ENCODE data around the gene CALHM2. TPM values are rescaled to one million over a fixed set of nuclear protein-coding genes. Genes with fewer than 3 reads are reported as not detected.
"Not testable (repeated sequence)": the region's sequence is repeated elsewhere in the genome, so short reads cannot be mapped to it uniquely, and the experiment has no call there.

The CALHM2 gene
- total and polyA plus RNA-seq, 5 experiments from 2014 or later, result 3.0 to 22.4 (median 16.8) TPM

- Mint-ChIP-seq H3K9me3 (no peaks in the 10 kb centered on the region), H3K4me1 (peaks cover 16 to 34% (median 24%) of the 10 kb centered on the region in 4 donors), H3K27ac (no peak overlapping the region), H3K36me3 (peaks cover 10 to 86% (median 39%) of the 10 kb centered on the region in 3 donors), H3K4me3 (no peak overlapping the region), H3K27me3 (no peaks in the 10 kb centered on the region)
- no peak for DNase-seq
- POLR2A ChIA-PET, result no interaction called here
- ATAC-seq, result no peak
Measured at GRCh38 chr10:103427866-103428265, 24.3 kb downstream of the CALHM2 start.

DNA sequence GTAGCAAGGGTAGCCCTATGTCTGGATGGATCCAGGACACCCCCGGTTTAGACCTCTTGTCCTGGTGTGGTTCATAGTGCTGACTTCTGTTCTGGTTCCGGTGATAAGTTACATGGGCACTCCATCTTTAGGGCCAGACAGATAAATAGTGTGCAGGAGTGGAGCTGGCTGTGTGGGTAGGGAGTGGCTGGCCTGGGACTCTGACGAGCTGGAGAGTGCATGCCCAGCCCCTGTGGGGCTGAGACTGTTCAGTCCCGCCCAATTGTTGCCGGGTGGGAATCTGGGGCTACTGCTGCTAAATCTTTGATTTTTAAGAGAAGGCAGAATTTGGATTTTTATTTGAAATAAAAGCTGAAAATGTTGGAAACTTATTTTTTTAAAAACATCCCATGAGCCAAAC is 28.4 kb downstream of the CALHM2 start:
- H3K27me3 Mint-ChIP-seq, result no peaks in the 10 kb centered on the region
- no peak overlapping the region for H3K4me3 Mint-ChIP-seq
- POLR2A ChIA-PET, result interaction anchor here (0.6 kb wide), 1 partner anchor 605 kb away, joined by 4 read pairs; no protein-coding TSS in a partner anchor
- H3K9me3 Mint-ChIP-seq, result no peaks in the 10 kb centered on the region
- ATAC-seq (no peak), DNase-seq (no peak)
- peak overlapping the region in 1 of 10 donors; percentile 53 for H3K27ac Mint-ChIP-seq
- peaks cover 10 to 94% (median 49%) of the 10 kb centered on the region in 3 donors for H3K36me3 Mint-ChIP-seq
- peaks cover 5 to 11% (median 6%) of the 10 kb centered on the region in 4 donors for H3K4me1 Mint-ChIP-seq

- no peak for ATAC-seq
- H3K4me3 Mint-ChIP-seq, result no peak overlapping the region
- H3K9me3 Mint-ChIP-seq, result no peaks in the 10 kb centered on the region
- DNase-seq, result no peak
- peaks cover 0 to 2% (median 0%) of the 10 kb centered on the region in 4 donors for H3K4me1 Mint-ChIP-seq
- peaks cover 14 to 98% (median 54%) of the 10 kb centered on the region in 3 donors for H3K36me3 Mint-ChIP-seq
- no peaks in the 10 kb centered on the region for H3K27me3 Mint-ChIP-seq
- no peak overlapping the region for H3K27ac Mint-ChIP-seq
- POLR2A ChIA-PET, result interaction anchor here (0.6 to 1.0 kb wide), 2 partner anchors 65 to 600 kb away, joined by 3 read pairs; no protein-coding TSS in a partner anchor
Measured at GRCh38 chr10:103419101-103419500, 33.1 kb downstream of the CALHM2 start.

DNA sequence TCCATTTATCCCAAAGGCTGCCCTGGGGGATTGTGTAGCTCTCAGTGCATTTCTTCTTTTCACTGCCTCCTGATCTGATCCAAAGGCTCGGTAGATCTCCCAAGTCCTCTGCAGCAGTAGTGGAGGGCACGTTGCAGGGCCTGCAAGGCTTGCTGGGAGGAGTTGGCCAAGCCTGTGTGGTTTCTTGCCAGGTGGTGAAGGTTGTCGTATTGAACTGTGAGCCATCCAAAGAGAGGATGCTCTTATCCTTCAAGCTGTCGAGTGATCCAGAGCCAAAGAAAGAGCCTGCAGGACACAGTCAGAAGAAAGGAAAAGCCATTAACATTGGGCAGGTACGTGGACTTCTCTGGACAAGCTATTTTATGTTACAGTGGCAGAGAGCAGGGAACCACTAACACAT is 34.6 kb downstream of the CALHM2 start:
- H3K27me3 Mint-ChIP-seq, result no peaks in the 10 kb centered on the region
- peaks cover 0 to 2% (median 0%) of the 10 kb centered on the region in 4 donors for H3K4me1 Mint-ChIP-seq
- peaks cover 7 to 98% (median 44%) of the 10 kb centered on the region in 3 donors for H3K36me3 Mint-ChIP-seq
- H3K9me3 Mint-ChIP-seq, result no peaks in the 10 kb centered on the region
- DNase-seq (no peak), ATAC-seq (no peak)
- no peak overlapping the region for H3K4me3 Mint-ChIP-seq
- peak overlapping the region in 1 of 10 donors; percentile 32 for H3K27ac Mint-ChIP-seq
- POLR2A ChIA-PET, result interaction anchor here (0.5 to 1.0 kb wide), 2 partner anchors 16 to 67 kb away, joined by 3 read pairs; no protein-coding TSS in a partner anchor

GRCh38 chr10:103417148-103417469 is 35.1 kb downstream of the CALHM2 start:
- not testable (repeated sequence) for ATAC-seq, H3K4me1 Mint-ChIP-seq, H3K27me3 Mint-ChIP-seq, H3K27ac Mint-ChIP-seq, DNase-seq, H3K4me3 Mint-ChIP-seq, H3K9me3 Mint-ChIP-seq
- POLR2A ChIA-PET, result interaction anchor here (1.0 kb wide), 1 partner anchor 67 kb away, joined by 3 read pairs; no protein-coding TSS in a partner anchor
- H3K36me3 Mint-ChIP-seq, result peaks cover 7 to 98% (median 39%) of the 10 kb centered on the region in 3 donors

GRCh38 chr10:103416436-103417147 is 35.6 kb downstream of the CALHM2 start:
- DNase-seq (peak; percentile 38 to 83 (median 60)), ATAC-seq (peak; percentile 43 to 52)
- POLR2A ChIA-PET, result interaction anchor here (1.0 to 1.3 kb wide), 3 partner anchors 66 to 69 kb away, joined by 3 read pairs; no protein-coding TSS in a partner anchor
- no peaks in the 10 kb centered on the region for H3K27me3 Mint-ChIP-seq
- peak overlapping the region in 1 of 10 donors; percentile 8 for H3K27ac Mint-ChIP-seq
- H3K9me3 Mint-ChIP-seq, result no peaks in the 10 kb centered on the region
- H3K4me1 Mint-ChIP-seq, result peaks cover 0 to 2% (median 0%) of the 10 kb centered on the region in 4 donors
- H3K4me3 Mint-ChIP-seq, result no peak overlapping the region
- peaks cover 7 to 99% (median 39%) of the 10 kb centered on the region in 3 donors for H3K36me3 Mint-ChIP-seq

DNA sequence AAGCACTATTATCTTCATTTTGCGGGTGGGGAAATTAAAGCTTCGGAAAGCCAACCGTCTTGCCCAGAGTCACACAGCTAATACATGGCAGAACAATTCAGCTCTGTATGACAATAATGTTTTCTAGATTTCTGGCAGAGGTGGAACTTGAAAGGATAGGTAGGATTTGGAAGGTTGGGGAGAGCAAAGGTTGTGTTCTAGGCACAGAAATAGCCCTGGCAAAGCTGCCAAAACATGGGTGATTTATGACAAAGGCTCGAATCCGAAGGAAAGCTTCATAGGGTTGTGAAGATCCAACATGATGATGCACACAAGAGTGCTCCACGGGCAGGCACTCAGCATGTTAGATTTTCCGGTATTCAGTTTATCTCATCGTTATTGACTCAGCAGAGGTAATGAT is 36.6 kb downstream of the CALHM2 start:
- POLR2A ChIA-PET, result interaction anchor here (1.1 to 1.3 kb wide), 2 partner anchors 67 to 70 kb away, joined by 3 read pairs; no protein-coding TSS in a partner anchor
- ATAC-seq, result no peak
- no peak for DNase-seq
- no peaks in the 10 kb centered on the region for H3K27me3 Mint-ChIP-seq
- H3K9me3 Mint-ChIP-seq, result no peaks in the 10 kb centered on the region
- peaks cover 7 to 97% (median 41%) of the 10 kb centered on the region in 3 donors for H3K36me3 Mint-ChIP-seq
- no peak overlapping the region for H3K4me3 Mint-ChIP-seq
- H3K4me1 Mint-ChIP-seq, result peaks cover 0 to 2% (median 0%) of the 10 kb centered on the region in 4 donors
- H3K27ac Mint-ChIP-seq, result no peak overlapping the region

- POLR2A ChIA-PET, result no interaction called here
- H3K4me3 Mint-ChIP-seq, result no peak overlapping the region
- ATAC-seq (no peak), DNase-seq (no peak)
- H3K9me3 Mint-ChIP-seq, result no peaks in the 10 kb centered on the region
- H3K27ac Mint-ChIP-seq, result no peak overlapping the region
- peaks cover 7 to 97% (median 39%) of the 10 kb centered on the region in 3 donors for H3K36me3 Mint-ChIP-seq
- H3K27me3 Mint-ChIP-seq, result no peaks in the 10 kb centered on the region
- peaks cover 0 to 2% (median 0%) of the 10 kb centered on the region in 4 donors for H3K4me1 Mint-ChIP-seq
Measured at GRCh38 chr10:103413564-103413963, 38.6 kb downstream of the CALHM2 start.

DNA sequence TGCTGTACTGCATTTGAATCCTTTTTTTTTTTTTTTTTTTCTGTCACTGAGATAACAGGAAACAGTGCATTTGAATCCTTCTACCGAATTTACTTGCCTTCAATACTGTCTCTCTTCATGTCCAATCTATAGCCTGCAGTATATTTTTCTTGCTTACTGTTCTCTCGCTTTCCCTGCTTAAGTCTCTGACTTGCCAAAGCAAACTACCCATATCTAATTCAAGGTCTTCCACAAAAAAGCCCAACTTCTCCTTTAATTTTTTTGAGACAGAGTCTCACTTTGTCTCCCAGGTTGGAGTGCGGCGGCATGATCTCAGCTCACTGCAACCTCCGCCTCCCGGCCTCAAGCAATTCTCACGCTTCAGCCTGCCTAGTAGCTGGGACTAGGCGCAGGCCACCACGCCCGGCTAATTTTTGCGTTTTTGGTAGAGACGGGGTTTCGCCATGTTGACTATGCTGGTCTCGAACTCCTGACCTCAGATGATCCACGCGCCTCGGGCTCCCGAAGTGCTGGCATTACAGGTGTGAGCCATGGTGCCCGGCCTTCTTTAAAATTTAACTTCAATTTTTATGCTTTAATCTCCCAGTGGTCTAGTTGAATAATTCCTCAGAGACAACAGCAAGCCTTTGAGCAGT is 54.9 kb downstream of the CALHM2 start:
- Mint-ChIP-seq H3K4me1 (peaks cover 27 to 60% (median 50%) of the 10 kb centered on the region in 4 donors), H3K27ac (peak overlapping the region; percentile 92 to 99 (median 94)), H3K9me3 (no peaks in the 10 kb centered on the region), H3K4me3 (peak overlapping the region; percentile 88 to 99 (median 98)), H3K36me3 (peaks cover 0 to 56% (median 5%) of the 10 kb centered on the region in 3 donors), H3K27me3 (no peaks in the 10 kb centered on the region)
- ATAC-seq (no peak), DNase-seq (peak in 1 of 10 donors; percentile 1)
- POLR2A ChIA-PET, result interaction anchor here (1.0 to 1.9 kb wide), 5 partner anchors 14 to 263 kb away, joined by 3 to 16 read pairs (median 4); partner anchors contain the start of gene TAF5

DNA sequence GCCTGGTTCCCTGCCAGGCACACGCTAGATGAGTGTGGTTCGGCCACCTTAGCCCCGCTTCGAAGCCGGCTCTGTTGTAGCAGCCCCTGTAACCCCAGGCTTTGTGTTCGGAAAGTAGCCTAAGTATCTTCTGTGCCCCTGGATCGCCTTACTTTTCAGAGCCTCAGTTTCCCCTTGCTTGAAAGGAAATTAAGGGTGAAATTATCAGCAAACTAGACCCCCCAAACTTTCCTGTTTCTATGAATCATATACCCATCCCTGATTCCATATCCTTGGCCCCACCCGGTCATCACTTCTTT is 55.4 kb downstream of the CALHM2 start:
- peaks cover 27 to 60% (median 50%) of the 10 kb centered on the region in 4 donors for H3K4me1 Mint-ChIP-seq
- peak overlapping the region; percentile 92 to 99 (median 94) for H3K27ac Mint-ChIP-seq
- H3K27me3 Mint-ChIP-seq, result no peaks in the 10 kb centered on the region
- POLR2A ChIA-PET, result interaction anchor here (1.0 to 1.9 kb wide), 4 partner anchors 15 to 264 kb away, joined by 3 to 16 read pairs (median 6); partner anchors contain the start of gene TAF5
- ATAC-seq (no peak), DNase-seq (no peak)
- no peaks in the 10 kb centered on the region for H3K9me3 Mint-ChIP-seq
- H3K36me3 Mint-ChIP-seq, result peaks cover 0 to 56% (median 5%) of the 10 kb centered on the region in 3 donors
- peak overlapping the region; percentile 88 to 99 (median 98) for H3K4me3 Mint-ChIP-seq
